HG03196 (cell line): ENCODE measurements around the gene PTPN6.

ENCODE experiments used
- ATAC-seq: cut with Tn5 transposase; IDR thresholded peaks from one replicate; pipeline ENCODE4 v1.9.1; 2021; ENCODE audit not compliant: unreplicated experiment

PTPN6 gene

DNA sequence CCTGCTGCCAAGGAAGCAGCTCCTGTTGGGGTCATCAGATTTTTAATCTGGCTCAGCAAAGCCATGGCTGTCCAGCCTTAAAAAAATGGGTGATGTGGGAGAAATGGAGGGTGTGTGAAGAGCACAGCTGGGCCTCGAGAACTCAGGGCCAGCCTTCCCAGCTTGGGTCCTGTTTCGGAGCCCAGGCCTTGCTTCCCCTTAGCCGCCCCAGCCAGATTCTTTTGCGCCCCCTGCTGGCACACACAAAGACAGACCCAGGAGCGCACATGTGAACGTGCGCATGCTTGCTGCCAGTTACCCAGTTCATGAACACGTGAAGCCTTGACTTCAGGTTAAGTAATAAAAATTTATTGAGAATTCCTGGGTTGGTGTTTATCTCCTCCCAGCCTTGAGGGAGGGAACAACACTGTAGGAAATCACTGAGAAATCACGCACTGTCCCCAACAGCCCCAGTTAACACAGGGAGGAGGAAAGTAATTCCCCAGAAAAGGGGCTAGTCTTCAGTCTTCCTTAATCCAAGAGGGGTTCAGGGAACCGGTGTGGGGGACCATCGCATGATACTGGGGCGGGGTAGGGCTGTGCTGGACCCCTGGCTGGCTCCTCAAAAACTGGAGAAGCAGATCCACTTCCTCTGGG, 14.0 kb downstream of the PTPN6 start:
- ATAC-seq: no peak

DNA sequence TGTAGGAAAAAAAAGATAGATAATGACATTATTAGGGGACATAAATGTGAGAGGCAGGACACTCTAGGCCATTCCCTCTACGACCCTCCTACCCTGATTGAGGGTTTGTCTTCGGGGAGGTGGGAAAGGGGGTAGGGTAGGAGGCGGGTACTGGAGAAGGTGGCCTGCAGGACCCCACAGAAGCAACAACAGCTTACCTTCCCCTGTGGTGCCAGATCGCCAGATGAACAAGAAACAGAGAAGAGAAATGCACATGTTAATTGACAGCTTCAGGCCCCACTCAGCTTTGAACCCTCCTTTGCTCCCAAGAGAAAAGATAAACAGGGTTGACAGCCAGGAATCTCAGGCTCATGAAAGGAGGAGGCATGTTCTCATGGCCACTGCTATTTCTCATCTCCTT, 14.6 kb downstream of the PTPN6 start:
- no peak for ATAC-seq

DNA sequence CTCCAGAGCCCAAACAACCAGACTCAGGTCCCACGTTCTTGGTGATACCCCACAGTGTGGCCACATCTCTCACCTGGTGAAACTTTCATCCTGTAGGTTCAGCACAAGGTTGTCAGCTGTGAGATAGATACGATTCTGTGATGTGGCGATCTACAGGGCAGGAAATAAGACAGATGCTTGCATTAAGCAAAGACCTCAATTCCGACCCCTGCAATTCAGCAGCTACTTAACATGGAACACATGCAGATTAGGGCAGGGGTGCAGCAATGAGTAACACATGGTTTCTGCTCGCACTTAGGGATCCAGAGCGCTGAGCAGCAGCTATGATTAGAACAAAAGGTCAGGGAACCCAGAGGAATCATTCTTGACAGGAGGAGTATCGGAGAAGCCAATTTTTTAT, 15.2 kb downstream of the PTPN6 start:
- no peak for ATAC-seq

DNA sequence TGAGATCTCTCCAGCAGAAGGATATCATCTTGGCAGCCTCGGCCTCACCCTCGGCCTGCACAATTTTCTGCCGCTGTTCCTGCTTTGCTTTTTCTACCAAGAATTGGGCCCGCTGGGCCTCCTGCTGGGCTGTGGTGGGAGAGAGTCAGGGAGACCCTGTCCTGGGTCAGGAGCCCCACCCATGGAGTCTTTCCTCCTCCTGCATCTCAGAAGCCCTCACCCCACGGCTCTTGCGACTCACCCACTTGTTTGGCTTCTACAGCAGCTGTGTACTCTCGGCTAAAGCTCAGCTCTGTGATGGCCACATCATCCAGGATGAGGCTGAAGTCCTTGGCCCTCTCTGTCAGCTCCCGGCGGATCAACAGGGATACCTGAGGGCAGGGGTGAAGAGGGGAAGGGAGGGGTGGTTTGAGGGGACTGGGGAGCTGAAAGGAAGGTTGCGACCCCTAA, 16.5 kb downstream of the PTPN6 start:
- ATAC-seq: no peak

DNA sequence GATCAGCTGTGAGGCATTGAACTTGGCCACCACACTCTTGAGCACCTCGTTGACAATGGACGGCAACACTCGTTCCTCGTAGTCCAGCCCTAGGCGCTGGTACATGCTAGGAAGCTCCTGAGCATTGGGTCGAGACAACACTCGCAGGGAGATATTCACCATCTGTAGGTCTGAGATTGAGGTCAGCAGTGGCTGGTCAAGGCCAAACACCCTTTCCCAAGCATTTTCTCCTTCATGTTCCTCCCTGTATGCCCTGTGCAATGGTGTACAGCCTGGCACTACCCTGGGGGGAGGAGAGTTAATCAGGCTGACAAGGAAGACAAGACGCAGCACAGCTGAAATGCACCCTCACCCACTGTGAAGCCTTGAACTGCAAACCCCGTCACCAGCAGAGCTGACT, 17.3 kb downstream of the PTPN6 start:
- no peak for ATAC-seq

DNA sequence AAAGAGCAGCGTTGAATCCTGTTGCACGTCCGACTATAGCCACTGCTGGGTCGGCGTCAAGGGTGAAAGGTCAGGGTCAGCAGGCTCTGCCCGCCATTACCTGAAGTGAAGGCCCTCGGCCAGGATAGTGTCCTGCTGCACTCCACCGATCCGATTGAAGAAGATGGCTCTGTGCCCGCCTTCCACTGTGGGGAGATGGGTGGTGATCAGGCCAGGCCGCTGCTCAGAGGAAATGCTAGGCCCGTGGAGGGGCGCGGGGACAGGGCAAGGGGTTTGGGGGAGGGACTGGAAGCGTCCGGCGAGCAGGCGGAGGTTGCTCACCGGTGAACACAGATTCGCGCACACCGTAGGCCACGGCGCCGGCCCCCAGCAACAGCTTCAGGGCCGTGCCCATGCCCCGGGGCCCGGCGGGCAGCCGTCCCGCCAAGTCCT, 19.0 kb downstream of the PTPN6 start:
- ATAC-seq: peak; percentile 20

DNA sequence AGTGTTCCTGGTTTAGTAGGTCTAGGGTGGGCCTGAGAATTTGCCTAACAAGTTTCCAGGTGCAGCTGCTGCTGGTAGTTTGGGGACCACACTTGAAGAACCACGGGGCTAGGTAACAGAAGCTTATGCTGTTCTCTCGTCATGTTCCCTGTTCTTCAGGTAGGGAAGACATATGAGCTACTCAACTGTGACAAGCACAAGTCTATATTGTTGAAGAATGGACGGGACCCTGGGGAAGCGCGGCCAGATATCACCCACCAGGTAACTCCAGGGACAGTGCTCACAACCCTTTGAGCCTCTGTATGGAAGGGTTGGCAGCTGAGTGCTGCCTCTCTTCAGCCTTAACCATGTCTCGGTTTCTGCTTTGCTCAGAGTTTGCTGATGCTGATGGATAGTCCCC, 23.0 kb downstream of the PTPN6 start:
- ATAC-seq: no peak

DNA sequence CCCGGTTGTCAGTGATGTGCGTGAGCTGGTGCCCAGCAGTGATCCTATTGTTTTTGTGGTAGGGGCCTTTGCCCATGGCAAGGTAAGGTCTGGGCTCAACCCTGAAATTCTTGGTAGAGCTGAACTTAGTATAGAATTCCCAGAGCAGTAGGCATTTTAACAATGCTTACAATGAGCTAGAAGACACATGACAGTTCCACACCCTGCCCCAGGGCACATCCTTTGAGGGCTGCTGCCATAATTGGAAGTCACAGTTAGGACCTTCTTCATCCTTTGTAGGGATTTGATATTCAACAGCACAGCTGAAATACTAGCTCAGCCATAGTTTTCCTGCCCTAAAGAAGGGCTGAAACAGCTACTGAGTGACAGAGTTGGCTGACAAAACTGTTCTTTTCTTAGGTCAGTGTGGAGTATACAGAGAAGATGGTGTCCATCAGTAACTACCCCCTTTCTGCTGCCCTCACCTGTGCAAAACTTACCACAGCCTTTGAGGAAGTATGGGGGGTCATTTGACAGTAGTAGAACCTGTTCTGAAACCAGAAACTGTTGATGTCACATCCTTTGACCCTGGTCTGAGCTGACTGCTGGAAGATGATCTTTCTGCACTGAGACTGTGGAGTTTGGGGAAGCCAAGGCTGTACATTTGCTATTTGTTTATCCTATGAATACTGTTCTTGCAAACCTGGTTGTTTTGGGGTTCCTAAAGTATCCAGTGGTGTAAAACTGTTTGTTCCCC, 24.3 kb downstream of the PTPN6 start:
- no peak for ATAC-seq

DNA sequence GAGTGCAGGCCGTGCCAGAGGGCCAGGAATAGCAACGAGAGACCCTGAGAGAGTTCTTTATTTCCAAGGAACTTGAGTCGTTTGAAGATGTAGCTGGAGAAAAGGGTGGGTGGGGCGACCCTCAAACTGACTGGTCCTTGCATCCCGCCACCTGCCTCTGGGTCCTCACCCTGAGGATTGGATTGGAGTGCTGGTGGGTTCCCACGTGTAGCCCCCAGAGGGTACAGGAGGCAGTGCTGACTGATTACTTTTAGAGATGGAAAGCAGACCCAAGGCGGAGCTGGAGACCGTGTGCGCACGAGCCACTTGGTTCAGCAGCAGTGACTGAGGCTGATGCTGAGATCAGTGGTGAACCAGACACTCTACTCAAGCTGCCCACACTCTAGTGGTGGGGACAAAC, 26.5 kb downstream of the PTPN6 start:
- ATAC-seq: no peak

DNA sequence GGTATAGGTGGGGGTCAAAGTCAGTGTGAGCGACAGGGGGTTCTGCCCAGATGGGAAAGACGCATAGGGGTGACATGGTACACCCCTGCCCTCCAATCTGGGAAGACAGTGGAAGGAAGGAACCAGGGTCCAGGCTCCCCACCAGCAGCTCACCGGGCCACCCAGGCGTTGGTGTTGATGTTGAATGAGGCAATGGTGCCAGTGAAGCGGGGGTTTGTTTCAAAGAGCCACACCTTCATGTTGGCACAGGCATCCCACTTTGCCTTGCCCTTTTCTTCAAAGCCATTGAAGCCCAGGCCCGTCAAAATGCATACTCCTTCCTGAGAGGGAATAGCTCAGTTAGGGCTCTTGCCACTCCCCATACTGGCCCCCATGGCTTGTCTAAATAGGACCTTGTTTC, 27.0 kb downstream of the PTPN6 start:
- no peak for ATAC-seq

DNA sequence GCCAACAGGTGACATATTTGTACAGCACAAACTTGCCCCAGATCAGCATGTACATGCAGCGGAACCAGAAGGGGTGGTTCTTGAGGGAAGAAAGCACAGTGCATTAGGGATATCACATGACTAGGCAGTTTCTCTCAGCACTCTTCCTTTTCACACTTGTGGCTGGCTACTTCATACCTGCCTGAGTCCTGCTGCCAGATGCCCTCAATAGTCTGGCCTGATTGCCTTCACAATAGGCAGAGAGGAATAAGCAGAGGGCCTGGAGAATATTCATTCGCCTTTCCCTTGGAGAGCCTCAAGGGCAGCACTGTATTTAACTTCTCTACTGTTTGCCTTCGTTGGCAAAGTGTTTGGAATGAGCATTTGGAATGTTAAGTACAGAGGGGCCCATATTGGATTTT, 27.5 kb downstream of the PTPN6 start:
- no peak for ATAC-seq

DNA sequence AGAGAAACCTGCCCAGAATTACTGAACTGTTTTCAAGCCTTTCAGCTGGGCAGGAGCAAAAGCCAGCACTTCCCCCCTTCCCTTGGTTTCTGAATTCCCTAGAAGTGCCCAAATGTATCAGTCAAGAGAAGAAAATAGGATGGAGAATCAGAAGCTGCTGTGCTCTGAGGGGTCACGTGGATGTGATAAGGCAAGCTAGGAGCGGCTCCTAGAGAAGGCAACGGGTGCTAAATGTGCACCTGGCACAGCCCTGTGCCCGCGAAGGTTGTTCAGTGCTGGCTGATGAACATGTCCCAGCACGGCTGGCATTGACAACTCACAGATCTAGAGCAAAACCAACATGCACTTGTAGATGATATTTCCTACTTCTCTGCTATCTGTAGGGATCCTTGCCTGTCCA, 27.9 kb downstream of the PTPN6 start:
- ATAC-seq: no peak

DNA sequence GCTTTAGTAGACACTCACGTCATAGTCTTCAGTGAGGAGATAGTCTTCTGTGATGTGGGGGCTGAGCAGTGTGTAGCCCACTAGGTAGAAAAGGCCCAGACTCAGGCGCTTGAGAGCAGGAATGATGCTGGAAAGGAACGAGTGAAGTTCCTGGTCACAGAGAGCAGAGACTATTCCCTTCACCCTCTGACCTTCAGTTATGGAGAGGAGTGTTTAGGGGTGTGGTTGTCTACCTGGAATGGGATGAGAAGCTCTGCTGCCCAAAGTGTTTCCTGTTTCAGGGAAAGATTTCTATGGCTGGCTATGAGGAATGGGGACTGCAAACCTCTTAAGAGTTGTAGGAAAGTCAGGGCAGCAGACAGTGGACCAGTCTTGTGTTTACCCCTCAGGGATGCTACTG, 28.3 kb downstream of the PTPN6 start:
- ATAC-seq: no peak

DNA sequence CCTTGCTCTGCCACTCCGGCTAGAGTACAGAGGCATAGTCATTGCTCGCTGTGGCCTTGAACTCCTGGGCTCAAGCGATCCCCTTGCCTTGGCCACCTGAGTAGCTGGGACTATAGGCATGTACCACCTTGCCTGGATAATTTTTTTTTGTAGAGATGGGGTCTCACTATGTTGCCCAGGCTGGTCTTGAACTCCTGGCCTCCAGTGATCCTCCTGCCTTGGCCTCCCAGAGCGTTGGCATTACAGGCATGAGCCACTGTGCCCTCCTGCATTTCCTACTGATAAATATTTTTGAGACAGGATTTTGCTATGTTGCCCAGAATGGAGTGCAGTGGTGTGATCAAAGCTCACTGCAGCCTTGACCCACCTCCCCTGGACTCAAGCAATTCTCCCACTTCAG, 28.9 kb downstream of the PTPN6 start:
- ATAC-seq: no peak

DNA sequence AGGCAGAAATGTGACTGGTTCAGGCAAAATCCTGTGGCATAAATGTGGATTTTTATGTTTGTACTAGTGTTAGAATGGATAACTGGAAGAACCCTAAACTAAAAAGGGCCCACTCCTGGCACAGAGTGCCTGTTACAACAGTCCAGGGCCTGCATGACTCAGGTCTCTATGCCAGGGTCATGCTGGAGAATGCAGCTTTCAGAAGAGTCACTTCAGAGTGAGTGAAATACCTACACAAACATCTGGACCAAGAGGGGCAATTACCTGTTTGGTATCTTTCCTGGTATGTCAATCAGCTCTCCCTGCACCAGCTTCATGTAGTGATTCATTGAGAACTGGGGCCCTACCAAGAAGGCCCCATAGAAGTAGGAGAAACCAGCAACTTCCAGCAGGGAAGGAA, 29.6 kb downstream of the PTPN6 start:
- ATAC-seq: no peak

DNA sequence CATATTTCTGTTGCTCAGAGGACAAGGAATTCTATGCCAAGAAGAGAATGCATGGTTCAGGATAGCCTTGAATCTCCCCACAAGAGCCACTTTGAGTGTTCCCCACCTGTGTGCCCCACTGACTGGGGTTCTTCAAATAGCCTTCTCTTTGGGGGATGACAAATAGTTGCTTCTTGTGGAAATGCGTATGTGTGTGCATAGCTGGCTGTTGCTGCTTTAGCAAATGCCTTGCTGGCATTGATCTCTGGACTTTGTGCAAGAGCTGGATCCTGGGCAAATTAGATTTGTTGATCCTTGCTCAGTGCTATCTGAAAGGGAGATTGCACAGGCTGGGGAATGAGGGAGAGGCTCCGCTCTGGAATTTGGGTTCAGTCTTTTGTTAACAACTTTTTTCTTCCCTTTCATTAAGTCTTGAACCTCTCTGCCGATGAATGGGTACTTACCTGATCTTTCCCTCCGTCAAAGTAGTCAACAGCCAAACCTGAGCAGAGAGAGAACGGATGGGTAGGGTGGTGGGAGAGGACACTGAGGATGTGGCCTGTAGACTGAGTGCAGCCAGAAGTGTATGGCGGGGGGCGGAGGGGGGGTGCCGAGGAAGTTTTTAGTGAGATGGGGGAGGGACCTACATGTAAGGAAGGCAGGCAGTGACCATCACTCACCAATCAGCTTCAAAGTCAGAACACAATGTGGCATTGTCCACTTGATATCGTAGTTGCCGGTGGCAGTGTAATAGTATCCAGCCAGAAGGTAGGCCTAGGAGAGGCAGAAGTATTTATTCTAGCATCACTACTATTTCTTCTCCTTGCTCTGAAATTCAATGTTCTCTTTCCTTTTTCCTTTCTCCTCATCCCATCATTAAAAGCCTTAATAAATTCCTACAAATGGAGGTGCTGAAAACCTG, 30.2 kb downstream of the PTPN6 start:
- ATAC-seq: no peak

DNA sequence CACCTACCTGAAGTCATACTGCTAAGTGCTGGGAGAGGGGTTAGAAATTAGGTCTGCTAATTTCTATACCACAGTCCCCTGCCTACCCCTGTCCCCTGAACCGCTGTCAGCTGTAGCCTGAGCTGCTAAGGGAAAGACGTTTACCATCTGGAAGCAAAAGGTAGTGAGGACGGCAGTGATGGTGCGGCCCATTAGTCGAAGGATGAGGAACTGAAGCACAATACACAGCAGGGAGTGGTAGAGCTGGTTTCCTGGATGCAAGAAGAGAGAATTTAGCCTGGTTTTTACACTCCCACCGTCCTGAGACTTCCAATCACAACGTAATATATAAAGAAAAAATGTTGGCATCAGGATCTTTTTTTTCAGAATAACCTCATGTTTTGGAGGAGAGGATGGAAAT, 31.4 kb downstream of the PTPN6 start:
- ATAC-seq: no peak

DNA sequence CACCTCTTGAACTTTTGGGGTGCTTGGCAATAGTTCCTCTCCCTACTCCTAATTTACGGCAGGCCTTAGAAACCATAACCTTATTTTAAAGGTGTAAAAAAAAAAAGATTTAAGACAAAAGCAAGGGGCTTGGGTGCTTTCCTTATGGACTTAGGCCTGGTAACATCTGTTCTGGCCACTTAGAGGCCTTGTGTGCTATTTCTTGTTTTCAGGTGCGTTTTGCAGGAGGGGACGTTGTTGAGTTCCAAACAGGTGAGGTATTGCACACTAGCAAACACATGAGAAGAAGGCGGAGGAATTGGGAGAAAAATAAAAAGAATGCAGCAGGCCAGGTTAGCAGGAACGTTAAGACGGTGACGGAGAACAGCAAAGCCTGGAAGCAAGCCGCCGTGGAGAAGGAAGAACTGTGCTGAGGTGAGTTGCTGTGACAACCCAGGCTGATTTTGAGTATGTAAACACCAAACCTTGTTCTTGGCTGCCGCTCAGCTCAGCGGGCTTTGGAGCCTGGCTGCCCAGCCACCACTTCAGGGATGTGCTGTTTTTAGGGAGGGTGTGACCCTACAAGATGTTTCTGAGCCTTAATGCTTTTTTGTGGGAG, 36.9 kb downstream of the PTPN6 start:
- no peak for ATAC-seq

DNA sequence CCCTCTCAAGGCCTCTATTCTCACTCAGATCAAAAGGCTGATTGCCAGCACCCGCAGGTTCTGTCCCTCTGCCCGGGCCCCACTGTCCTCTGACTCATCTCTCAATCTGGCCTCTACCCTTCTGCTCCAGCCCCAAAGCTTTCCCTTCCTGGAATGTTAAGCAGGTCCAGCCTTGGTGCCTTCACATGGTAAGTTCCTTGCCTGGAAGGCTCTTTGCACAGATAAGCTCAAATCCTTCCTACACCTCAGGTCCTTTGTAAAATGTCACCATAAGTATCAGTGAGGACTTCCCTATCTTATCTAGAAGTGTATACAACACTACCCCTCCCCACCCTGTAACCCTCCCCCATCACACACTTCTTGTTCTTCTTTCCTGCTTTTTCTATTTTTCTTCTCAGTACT, 44.9 kb downstream of the PTPN6 start:
- ATAC-seq: no peak

DNA sequence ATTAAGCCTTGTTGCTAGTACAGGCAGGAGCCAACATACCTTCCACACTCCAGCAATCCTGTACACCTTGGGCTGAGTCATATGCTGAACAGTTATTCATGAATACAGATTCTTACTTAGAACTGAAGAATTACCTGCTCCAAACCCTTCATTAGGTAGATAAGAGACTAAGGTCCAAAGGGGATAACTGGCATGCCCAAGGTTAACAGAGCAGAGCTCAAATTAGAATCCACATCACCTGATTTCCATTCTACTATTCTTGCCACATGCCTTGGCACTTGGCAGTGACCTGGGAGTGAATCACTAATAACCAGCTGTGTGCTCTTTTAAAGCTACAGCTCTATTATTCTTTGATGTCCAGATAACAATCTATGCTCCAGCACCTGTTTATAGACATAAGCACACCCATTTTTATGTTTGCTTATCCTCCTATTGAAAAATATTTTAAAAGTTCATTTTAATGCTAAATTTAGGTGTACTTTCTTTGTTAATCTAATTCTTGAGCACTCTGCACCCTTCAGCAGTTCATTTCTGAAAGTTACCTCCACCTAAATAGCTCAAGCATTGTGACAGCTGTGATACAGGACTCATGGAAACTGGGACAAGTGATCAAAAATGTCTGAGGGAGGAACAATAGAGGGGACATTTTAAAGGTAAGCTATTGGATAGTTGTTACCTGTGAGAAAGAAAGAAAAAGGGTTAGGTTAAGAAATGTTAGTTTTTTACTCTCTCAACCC, 47.7 kb downstream of the PTPN6 start:
- no peak for ATAC-seq
